HG02884 (cell line): ENCODE measurements around the gene GCNT1.
"Not testable (repeated sequence)": the region's sequence is repeated elsewhere in the genome, so short reads cannot be mapped to it uniquely, and the experiment has no call there.

Experiments
- ATAC-seq: cut with Tn5 transposase; IDR thresholded peaks from one replicate; pipeline ENCODE4 v1.9.1; 2021; ENCODE audit warnings: mild to moderate bottlenecking, moderate library complexity; ENCODE audit not compliant: unreplicated experiment

The GCNT1 gene

DNA sequence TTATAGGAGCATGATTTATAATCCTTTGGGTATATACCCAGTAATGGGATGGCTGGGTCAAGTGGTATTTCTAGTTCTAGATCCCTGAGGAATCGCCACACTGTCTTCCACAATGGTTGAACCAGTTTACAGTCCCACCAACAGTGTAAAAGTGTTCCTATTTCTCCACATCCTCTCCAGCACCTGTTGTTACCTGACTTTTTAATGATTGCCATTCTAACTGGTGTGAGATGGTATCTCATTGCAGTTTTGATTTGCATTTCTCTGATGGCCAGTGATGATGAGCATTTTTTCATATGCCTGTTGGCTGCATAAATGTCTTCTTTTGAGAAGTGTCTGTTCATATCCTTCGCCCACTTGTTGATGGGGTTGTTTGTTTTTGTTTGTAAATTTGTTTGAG lies 20.4 kb downstream of the GCNT1 start:
- ATAC-seq = not testable (repeated sequence)

GRCh38 chr9:76486151-76486550 lies 27.2 kb downstream of the GCNT1 start:
- ATAC-seq = no peak

DNA sequence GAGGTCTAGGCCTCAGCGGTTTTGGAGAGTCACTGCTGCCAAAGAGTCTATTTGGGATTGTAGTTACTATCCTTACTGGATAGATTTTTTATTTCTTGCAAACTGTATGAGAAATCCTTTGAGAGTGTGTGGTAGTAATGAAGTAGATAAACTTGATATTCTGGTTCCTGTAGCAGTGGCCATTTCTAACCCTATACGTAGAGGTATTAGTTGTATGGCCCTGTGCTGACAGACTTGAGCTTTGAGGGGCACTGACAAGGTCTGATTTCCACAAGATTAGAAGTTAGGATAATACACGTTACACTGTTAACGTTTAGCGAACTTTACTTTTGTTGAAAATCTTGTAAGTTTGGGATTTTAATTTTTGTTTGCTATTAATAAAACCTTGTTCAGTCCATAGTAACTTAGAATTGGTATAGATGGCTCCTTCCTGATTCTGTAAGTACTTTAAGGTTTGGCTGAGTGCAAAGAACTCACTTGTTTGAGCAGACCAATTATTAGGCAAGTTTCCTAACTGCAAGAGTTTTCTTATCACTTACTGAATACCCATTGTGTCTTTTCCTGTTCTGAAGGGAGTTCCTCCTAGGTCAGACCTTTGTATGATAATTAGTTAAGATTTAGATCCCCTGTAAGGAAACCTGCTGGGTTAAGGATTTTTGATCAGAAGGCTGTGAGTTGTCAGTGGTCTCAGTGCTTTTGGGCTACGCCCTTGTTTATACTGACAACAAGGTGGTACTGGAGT lies 31.4 kb downstream of the GCNT1 start:
- no peak for ATAC-seq

- ATAC-seq = not testable (repeated sequence)
Measured at GRCh38 chr9:76491056-76491455, 32.1 kb downstream of the GCNT1 start.

GRCh38 chr9:76493496-76493895 lies 34.5 kb downstream of the GCNT1 start:
- not testable (repeated sequence) for ATAC-seq

GRCh38 chr9:76500061-76500460 lies 41.1 kb downstream of the GCNT1 start:
- no peak for ATAC-seq

DNA sequence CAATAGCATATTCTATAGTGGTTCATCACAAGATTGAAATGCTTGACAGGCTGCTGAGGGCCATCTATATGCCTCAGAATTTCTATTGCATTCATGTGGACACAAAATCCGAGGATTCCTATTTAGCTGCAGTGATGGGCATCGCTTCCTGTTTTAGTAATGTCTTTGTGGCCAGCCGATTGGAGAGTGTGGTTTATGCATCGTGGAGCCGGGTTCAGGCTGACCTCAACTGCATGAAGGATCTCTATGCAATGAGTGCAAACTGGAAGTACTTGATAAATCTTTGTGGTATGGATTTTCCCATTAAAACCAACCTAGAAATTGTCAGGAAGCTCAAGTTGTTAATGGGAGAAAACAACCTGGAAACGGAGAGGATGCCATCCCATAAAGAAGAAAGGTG lies 43.8 kb downstream of the GCNT1 start:
- ATAC-seq = no peak

GRCh38 chr9:76510041-76510440 lies 51.1 kb downstream of the GCNT1 start:
- ATAC-seq = no peak

GRCh38 chr9:76510446-76510845 lies 51.5 kb downstream of the GCNT1 start:
- no peak for ATAC-seq

- no peak for ATAC-seq
Measured at GRCh38 chr9:76512826-76513225, 53.8 kb downstream of the GCNT1 start.

- ATAC-seq = peak; percentile 39
Measured at GRCh38 chr9:76516350-76516749, 57.4 kb downstream of the GCNT1 start.

DNA sequence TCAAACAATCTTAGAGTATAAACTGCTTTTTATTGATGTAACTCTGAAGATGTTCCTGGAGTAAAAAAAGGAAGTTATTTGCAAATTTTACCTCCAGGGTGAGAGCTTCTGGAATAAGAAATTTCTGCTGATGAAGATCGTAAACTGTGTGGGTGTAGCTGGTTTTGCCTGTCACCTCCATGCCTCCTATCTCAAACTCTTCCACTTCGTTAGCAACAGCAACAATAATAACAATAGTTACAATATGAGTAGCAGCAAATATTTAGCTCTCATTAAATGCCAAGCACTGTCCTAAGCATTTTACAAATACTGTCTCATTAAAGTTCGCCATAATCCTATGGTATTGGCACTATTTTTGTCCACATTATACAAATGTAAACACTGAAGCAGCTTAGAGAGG lies 57.9 kb downstream of the GCNT1 start:
- peak; percentile 77 for ATAC-seq

GRCh38 chr9:76519075-76519835 lies 60.3 kb downstream of the GCNT1 start:
- ATAC-seq = no peak

DNA sequence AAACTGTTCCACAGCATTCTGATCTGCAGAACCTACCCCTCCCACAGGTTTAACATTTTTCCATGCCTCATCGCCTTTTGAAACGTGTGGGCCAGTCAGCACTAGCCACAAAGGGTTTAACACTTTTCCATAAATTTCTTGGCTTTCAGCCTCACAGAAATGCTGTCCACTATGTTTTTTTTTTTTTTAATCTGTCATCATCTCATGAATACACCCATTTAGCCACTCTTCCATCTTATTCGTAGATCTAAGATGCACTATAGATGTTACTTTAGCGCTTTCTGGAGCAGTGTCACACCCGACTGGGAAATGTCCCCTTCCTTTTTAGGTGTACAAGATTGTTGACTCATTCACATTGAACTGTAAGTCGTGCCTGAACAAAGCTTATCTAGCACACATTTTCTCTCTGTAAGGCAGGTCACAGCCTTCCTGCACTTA lies 62.3 kb downstream of the GCNT1 start:
- ATAC-seq = no peak

DNA sequence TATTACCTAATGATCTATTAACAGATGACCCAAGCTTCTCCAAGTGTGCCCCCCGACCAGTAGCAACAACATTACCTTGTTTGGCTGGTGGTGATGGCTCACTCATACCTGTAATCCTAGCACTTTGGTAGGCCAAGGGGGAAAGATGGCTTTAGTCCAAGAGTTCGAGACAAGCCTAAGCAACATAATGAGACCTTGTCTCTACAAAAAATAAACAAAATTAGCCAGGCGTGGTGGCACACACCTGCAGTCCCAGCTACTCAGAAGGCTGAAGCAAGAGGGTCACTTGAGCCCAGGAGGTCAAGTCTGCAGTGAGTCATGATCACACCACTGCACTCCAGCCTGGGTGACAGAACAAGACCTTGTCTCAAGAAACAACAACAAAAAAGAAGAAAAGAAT lies 62.9 kb downstream of the GCNT1 start:
- no peak for ATAC-seq

DNA sequence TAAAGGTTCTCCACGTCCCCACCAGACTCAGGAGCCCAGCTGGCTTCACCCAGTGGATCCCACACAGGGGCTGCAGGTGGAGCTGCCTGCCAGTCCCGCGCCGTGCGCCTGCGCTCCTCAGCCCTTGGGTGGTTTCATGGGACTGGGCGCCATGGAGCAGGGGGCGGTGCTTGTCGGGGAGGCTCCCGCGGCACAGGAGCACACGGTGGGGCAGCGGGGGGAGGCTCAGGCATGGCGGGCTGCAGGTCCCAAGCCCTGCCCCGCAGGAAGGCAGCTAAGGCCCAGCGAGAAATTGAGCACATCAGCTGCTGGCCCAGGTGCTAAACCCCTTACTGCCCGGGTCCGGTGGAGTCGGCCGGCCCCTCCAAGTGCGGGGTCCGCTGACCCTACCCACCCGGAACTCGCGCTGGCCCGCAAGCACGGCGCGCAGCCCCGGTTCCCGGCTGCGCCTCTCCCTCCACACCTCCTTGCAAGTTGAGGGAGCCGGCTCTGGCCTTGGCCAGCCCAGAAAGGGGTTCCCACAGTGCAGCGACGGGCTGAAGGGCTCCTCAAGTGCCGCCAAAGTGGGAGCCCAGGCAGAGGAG lies 64.7 kb downstream of the GCNT1 start:
- ATAC-seq = not testable (repeated sequence)

DNA sequence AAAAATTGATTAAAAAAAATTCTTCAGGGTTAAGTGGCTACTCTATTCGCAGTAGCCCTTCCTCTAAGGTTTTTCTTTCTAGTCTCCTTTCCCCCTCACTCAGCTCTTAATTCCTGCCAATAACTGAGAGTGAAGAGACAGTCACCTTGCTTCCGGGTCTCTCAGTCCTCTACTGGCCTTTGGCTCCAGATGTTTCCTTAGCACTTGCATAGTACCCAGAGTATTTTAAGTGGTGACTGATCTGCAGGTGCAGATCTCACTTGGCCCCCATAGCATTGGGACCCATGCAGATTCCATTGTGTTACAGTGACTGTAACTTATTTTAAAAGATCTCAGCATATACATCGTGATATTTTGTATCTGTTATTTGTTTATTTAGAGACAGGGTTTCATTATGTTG lies 66.2 kb downstream of the GCNT1 start:
- no peak for ATAC-seq

DNA sequence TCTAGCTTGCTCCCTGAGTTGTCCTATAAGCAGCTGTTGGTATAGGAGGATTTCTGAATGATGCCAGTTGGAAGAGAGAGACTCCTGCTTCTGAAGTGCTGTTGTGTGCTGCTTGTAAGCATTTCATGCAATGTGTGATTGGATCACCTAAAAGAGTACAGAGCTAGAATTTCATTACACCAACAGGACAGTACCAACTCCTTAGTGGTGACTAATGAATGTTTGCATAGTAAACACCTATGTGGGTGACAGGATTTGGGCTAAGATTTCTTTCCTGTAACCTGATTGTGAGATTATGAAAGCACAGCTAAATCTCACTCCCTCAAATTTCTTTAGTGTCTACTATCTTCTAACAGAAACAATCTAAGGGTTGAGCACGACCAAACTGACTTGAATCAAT lies 67.0 kb downstream of the GCNT1 start:
- ATAC-seq = no peak

GRCh38 chr9:76528056-76528455 lies 69.1 kb downstream of the GCNT1 start:
- ATAC-seq = no peak

GRCh38 chr9:76528642-76529190 lies 69.7 kb downstream of the GCNT1 start:
- no peak for ATAC-seq

GRCh38 chr9:76529653-76530052 lies 70.7 kb downstream of the GCNT1 start:
- no peak for ATAC-seq
